ENCODE measurements around the gene RETREG2. TPM values are rescaled to one million over a fixed set of nuclear protein-coding genes. Genes with fewer than 3 reads are reported as not detected.

RETREG2 gene
- total RNA-seq, 1 experiment from 2014 or later: 125 TPM

Other genes starting within 250 kb of the RETREG2 start
- gene CDK5R2, start 218.6 kb upstream of the RETREG2 start, total RNA-seq (2014; rRNA removed; shearing (Covaris generic)): 0.03 and 0.57 TPM in 2 replicates
- not detected in 2 replicates for gene FEV, start 193.1 kb upstream of the RETREG2 start, total RNA-seq (2014; rRNA removed; shearing (Covaris generic))
- gene CRYBA2, start 184.9 kb upstream of the RETREG2 start, total RNA-seq (2014; rRNA removed; shearing (Covaris generic)): not detected in 2 replicates
- gene CFAP65, start 136.8 kb upstream of the RETREG2 start, total RNA-seq (2014; rRNA removed; shearing (Covaris generic)): 0.26 and 0.55 TPM in 2 replicates
- 0.03 TPM in 1 of 2 replicates, not detected in the other for gene IHH, start 117.4 kb upstream of the RETREG2 start, total RNA-seq (2014; rRNA removed; shearing (Covaris generic))
- gene NHEJ1, start 17.5 kb upstream of the RETREG2 start, total RNA-seq (2014; rRNA removed; shearing (Covaris generic)): 20.9 and 22.2 TPM in 2 replicates
- gene SLC23A3, start 8.2 kb upstream of the RETREG2 start, total RNA-seq (2014; rRNA removed; shearing (Covaris generic)): 0.19 and 0.67 TPM in 2 replicates
- gene CNPPD1, start 1.4 kb upstream of the RETREG2 start, total RNA-seq (2014; rRNA removed; shearing (Covaris generic)): 36.7 and 43.8 TPM in 2 replicates
- 44.1 and 57.6 TPM in 2 replicates for gene ZFAND2B, start 28.5 kb downstream of the RETREG2 start, total RNA-seq (2014; rRNA removed; shearing (Covaris generic))
- 41.2 and 41.9 TPM in 2 replicates for gene ABCB6, start 40.7 kb downstream of the RETREG2 start, total RNA-seq (2014; rRNA removed; shearing (Covaris generic))
- 59.0 and 60.7 TPM in 2 replicates for gene ATG9A, start 51.4 kb downstream of the RETREG2 start, total RNA-seq (2014; rRNA removed; shearing (Covaris generic))
- gene ANKZF1, start 51.5 kb downstream of the RETREG2 start, total RNA-seq (2014; rRNA removed; shearing (Covaris generic)): 23.6 and 24.7 TPM in 2 replicates
- gene GLB1L, start 67.2 kb downstream of the RETREG2 start, total RNA-seq (2014; rRNA removed; shearing (Covaris generic)): 9.6 and 12.1 TPM in 2 replicates
- gene STK16, start 67.2 kb downstream of the RETREG2 start, total RNA-seq (2014; rRNA removed; shearing (Covaris generic)): 16.3 and 23.1 TPM in 2 replicates
- gene TUBA4B, start 75.0 kb downstream of the RETREG2 start, total RNA-seq (2014; rRNA removed; shearing (Covaris generic)): not detected in 2 replicates
- gene TUBA4A, start 75.6 kb downstream of the RETREG2 start, total RNA-seq (2014; rRNA removed; shearing (Covaris generic)): 106 and 115 TPM in 2 replicates
- gene DNAJB2, start 101.1 kb downstream of the RETREG2 start, total RNA-seq (2014; rRNA removed; shearing (Covaris generic)): 27.5 and 40.7 TPM in 2 replicates
- gene PTPRN, start 131.1 kb downstream of the RETREG2 start, total RNA-seq (2014; rRNA removed; shearing (Covaris generic)): 19.3 and 31.5 TPM in 2 replicates
- not detected in 2 replicates for gene RESP18, start 154.5 kb downstream of the RETREG2 start, total RNA-seq (2014; rRNA removed; shearing (Covaris generic))
- 81.7 and 91.5 TPM in 2 replicates for gene DNPEP, start 209.6 kb downstream of the RETREG2 start, total RNA-seq (2014; rRNA removed; shearing (Covaris generic))
- gene DES, start 240.1 kb downstream of the RETREG2 start, total RNA-seq (2014; rRNA removed; shearing (Covaris generic)): 30.0 and 34.5 TPM in 2 replicates